Hepatocyte (in vitro differentiated cells): ENCODE results near the gene GKN2. TPM values are rescaled to one million over a fixed set of nuclear protein-coding genes. Genes with fewer than 3 reads are reported as not detected.

Experiments
- DNase-seq: peaks from one replicate; pipeline ENCODE4 v3.0.0-alpha.2; 2016; ENCODE audit warnings: low spot score
- H2AFZ ChIP-seq: fragments of 200-600 bp; sonication (generic); 2 replicates; pipeline ENCODE4 v1.6.0; 2016; ENCODE audit warnings: antibody characterized with exemption, mild to moderate bottlenecking
- H3K27ac ChIP-seq: fragments of 200-600 bp; sonication (generic); 2 replicates; pipeline ENCODE4 v1.5.1; 2016; ENCODE audit warnings: mild to moderate bottlenecking
- H3K27me3 ChIP-seq: fragments of 200-600 bp; sonication (generic); 2 replicates; pipeline ENCODE4 v1.6.1; 2016
- H3K36me3 ChIP-seq: fragments of 200-600 bp; sonication (generic); replicated peaks from 2 replicates; pipeline ENCODE4 v1.5.1; 2016; ENCODE audit warnings: low read depth; ENCODE audit not compliant: insufficient read depth
- H3K4me1 ChIP-seq: fragments of 200-600 bp; sonication (generic); 2 replicates; pipeline ENCODE4 v1.5.1; 2016; ENCODE audit warnings: mild to moderate bottlenecking, moderate library complexity; ENCODE audit not compliant: insufficient read depth
- H3K4me2 ChIP-seq: fragments of 200-600 bp; sonication (generic); 2 replicates; pipeline ENCODE4 v1.6.0; 2016
- H3K4me3 ChIP-seq: fragments of 200-600 bp; sonication (generic); 2 replicates; pipeline ENCODE4 v1.5.1; 2016; ENCODE audit warnings: mild to moderate bottlenecking
- H3K79me2 ChIP-seq: fragments of 200-600 bp; sonication (generic); 2 replicates; pipeline ENCODE4 v1.6.0; 2017; ENCODE audit warnings: mild to moderate bottlenecking
- H3K9me2 ChIP-seq: fragments of 200-600 bp; sonication (generic); replicated peaks from 2 replicates; pipeline ENCODE4 v1.6.0; 2017; ENCODE audit warnings: mild to moderate bottlenecking; ENCODE audit not compliant: insufficient read depth
- H3K9me3 ChIP-seq: fragments of 200-600 bp; sonication (generic); 2 replicates; pipeline ENCODE4 v1.5.1; 2016; ENCODE audit warnings: low read depth, mild to moderate bottlenecking
- H4K20me1 ChIP-seq: fragments of 200-600 bp; sonication (generic); 2 replicates; pipeline ENCODE4 v1.6.0; 2016; ENCODE audit warnings: mild to moderate bottlenecking; ENCODE audit not compliant: insufficient read depth, poor library complexity, severe bottlenecking
- EZH2 ChIP-seq: fragments of 200-600 bp; sonication (generic); IDR thresholded peaks from 2 replicates; pipeline ENCODE4 v1.6.1; 2016; ENCODE audit warnings: antibody characterized with exemption, mild to moderate bottlenecking, borderline replicate concordance
- EZH2phosphoT487 ChIP-seq: fragments of 200-600 bp; sonication (generic); IDR thresholded peaks from one replicate; pipeline ENCODE4 v1.6.1; 2018; ENCODE audit warnings: antibody characterized with exemption, mild to moderate bottlenecking, low read depth, moderate library complexity; ENCODE audit not compliant: unreplicated experiment, severe bottlenecking
- WGBS: methylation state at CpG from one replicate; pipeline ENCODE4 v1.1.6; 2016; ENCODE audit warnings: low lambda C conversion rate; ENCODE audit errors: missing lambda C conversion rate; 5-methylcytosine and 5-hydroxymethylcytosine counted together
- polyA plus RNA-seq: library from polyadenylated mRNA; unstranded; fragments of >200 nt; fragmentation: Nextera tagmentation; extraction: Ambion mirVana; gene quantifications from 2 replicates; pipeline ENCODE4 v1.2.1, GENCODE V29; 2016
- total RNA-seq: library from RNA; depleted of rRNA; stranded (reverse); fragments of >200 nt; gene quantifications from 2 replicates; pipeline ENCODE4 v1.2.3, GENCODE V29; 2014
- TF ChIP-seq, protein P1 (sequence below): fragments of 200-600 bp; sonication (generic); IDR thresholded peaks from 2 replicates; pipeline ENCODE4 v1.5.1; 2016; ENCODE audit warnings: antibody characterized with exemption, mild to moderate bottlenecking; ENCODE audit not compliant: poor library complexity

Gene GKN2
- total and polyA plus RNA-seq, 2 experiments from 2014 or later = not detected

DNA sequence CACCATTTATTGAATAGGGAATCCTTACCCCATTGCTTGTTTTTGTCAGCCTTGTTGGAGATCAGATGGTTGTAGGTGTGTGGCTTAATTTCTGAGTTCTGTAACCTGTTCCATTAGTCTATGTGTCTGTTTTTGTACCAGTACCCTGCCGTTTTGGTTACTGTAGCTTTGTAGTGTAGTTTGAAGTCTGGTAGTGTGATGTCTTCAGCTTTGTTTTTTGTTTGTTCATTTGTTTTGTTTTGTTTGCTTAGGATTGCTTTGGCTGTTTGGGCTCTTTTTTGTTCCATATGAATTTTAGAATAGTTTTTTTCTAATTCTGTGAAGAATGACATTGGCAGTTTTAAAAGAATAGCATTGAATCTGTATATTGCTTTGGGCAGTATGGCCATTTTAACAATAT, 12.7 kb downstream of the GKN2 start:
- WGBS = 94% methylated on average over 1 of the region's 1 CpG
- Histone ChIP-seq H4K20me1 (no peaks in the 10 kb centered on the region), H3K4me3 (no peak overlapping the region), H3K27me3 (no peaks in the 10 kb centered on the region), H3K36me3 (no peaks in the 10 kb centered on the region), H3K79me2 (no peaks in the 10 kb centered on the region), H3K4me1 (no peaks in the 10 kb centered on the region), H3K9me2 (no peaks in the 10 kb centered on the region), H3K27ac (no peak overlapping the region), H2AFZ (no peak overlapping the region), H3K4me2 (no peak overlapping the region), H3K9me3 (no peaks in the 10 kb centered on the region)
- TF ChIP-seq, protein P1, sequence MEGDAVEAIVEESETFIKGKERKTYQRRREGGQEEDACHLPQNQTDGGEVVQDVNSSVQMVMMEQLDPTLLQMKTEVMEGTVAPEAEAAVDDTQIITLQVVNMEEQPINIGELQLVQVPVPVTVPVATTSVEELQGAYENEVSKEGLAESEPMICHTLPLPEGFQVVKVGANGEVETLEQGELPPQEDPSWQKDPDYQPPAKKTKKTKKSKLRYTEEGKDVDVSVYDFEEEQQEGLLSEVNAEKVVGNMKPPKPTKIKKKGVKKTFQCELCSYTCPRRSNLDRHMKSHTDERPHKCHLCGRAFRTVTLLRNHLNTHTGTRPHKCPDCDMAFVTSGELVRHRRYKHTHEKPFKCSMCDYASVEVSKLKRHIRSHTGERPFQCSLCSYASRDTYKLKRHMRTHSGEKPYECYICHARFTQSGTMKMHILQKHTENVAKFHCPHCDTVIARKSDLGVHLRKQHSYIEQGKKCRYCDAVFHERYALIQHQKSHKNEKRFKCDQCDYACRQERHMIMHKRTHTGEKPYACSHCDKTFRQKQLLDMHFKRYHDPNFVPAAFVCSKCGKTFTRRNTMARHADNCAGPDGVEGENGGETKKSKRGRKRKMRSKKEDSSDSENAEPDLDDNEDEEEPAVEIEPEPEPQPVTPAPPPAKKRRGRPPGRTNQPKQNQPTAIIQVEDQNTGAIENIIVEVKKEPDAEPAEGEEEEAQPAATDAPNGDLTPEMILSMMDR = no peak
- no peak for TF ChIP-seq EZH2phosphoT487
- no peak for TF ChIP-seq EZH2
- DNase-seq = no peak

DNA sequence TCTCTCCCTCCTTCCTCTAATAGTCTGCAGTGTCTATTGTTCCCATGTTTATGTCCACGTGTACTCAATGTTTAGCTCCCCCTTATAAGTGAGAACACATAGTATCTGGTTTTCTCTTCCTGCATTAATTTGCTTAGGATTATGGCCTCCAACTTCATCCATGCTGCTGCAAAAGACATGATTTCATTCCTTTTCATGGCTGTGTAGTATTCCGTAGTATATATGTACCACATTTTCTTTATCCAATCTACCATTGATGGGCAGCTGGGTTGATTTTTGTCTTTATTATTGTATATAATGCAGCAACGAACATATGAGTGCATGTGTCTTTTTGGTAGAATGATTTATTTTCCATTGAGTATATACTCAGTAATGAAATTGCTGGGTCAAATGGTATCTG, 13.8 kb downstream of the GKN2 start:
- H3K36me3 ChIP-seq = no peaks in the 10 kb centered on the region
- no peaks in the 10 kb centered on the region for H3K9me3 ChIP-seq
- TF ChIP-seq EZH2phosphoT487 (no peak), EZH2 (no peak)
- TF ChIP-seq, protein P1 = no peak
- H2AFZ ChIP-seq = no peak overlapping the region
- no peaks in the 10 kb centered on the region for H4K20me1 ChIP-seq
- no peaks in the 10 kb centered on the region for H3K79me2 ChIP-seq
- H3K9me2 ChIP-seq = no peaks in the 10 kb centered on the region
- H3K4me1 ChIP-seq = no peaks in the 10 kb centered on the region
- no peak overlapping the region for H3K4me2 ChIP-seq
- H3K27ac ChIP-seq = no peak overlapping the region
- no peak for DNase-seq
- 93% methylated on average over 3 of the region's 3 CpGs for WGBS
- no peaks in the 10 kb centered on the region for H3K27me3 ChIP-seq
- H3K4me3 ChIP-seq = no peak overlapping the region

DNA sequence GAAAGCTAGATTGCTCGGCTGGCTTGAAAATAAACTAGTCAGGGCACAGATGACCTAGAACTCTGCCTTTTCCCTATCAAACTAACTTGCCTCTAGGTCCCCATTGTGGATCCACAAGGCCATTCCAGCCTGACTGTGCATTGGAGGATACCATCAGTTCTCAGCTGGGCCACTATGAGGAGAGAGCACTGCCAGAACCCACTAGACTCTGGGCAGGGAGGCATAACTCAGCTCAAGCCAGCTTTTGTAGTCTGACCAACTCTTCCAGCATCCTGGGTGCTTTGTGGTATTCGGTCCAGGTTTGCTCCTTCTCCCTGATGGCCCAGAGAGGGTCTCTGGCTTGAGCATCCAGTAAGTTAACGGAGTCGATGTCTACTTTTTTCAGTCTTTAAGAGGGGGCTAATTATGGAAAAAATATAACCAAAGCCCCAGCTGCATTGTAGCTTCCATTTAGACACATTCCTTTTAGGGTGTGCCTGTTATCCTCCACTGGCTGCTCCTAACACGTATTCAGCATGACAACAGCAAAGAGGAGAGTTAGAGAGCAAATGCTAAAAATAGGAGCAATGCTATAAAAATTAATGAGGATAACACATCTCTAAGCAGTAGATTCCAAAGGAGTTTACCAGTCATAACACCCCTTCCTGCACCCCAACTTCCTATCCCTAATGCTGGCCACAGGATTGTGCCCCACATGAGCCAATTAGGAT, 15.2 kb downstream of the GKN2 start:
- TF ChIP-seq, protein P1 = no peak
- TF ChIP-seq EZH2phosphoT487 = no peak
- H4K20me1 ChIP-seq = no peaks in the 10 kb centered on the region
- H3K36me3 ChIP-seq = no peaks in the 10 kb centered on the region
- 90% methylated on average over 5 of the region's 5 CpGs for WGBS
- H3K4me3 ChIP-seq = no peak overlapping the region
- no peaks in the 10 kb centered on the region for H3K9me3 ChIP-seq
- H3K4me2 ChIP-seq = no peak overlapping the region
- no peak overlapping the region for H2AFZ ChIP-seq
- DNase-seq = no peak
- H3K27me3 ChIP-seq = no peaks in the 10 kb centered on the region
- H3K9me2 ChIP-seq = no peaks in the 10 kb centered on the region
- H3K27ac ChIP-seq = no peak overlapping the region
- no peaks in the 10 kb centered on the region for H3K79me2 ChIP-seq
- no peaks in the 10 kb centered on the region for H3K4me1 ChIP-seq

DNA sequence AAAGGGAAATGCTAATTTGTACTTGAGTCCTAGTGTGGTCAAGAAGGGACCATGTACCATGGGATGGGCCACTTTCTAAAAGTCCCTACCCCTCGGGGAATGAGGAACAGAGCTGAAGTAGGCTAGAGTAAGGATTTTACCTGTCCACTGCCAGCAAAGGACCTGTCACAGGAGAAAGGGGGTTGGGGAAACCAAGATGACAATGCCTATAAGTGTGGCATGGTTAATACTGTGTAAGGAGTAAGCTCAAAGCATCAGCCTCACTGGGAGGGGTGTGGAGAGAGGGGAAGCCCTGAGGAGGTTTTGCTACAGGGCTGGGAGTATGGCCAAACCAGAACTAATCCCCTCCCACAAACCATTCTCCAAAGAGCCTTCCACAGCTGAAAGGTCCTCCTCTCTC, 15.8 kb downstream of the GKN2 start:
- Histone ChIP-seq H3K4me2 (no peak overlapping the region), H3K4me3 (no peak overlapping the region), H3K27ac (no peak overlapping the region), H3K9me2 (no peaks in the 10 kb centered on the region), H3K36me3 (no peaks in the 10 kb centered on the region), H4K20me1 (no peaks in the 10 kb centered on the region), H2AFZ (no peak overlapping the region), H3K4me1 (no peaks in the 10 kb centered on the region), H3K79me2 (no peaks in the 10 kb centered on the region), H3K9me3 (no peaks in the 10 kb centered on the region), H3K27me3 (no peaks in the 10 kb centered on the region)
- TF ChIP-seq EZH2 (no peak), EZH2phosphoT487 (no peak)
- TF ChIP-seq, protein P1 = no peak
- DNase-seq = no peak
- 100% methylated on average over 1 of the region's 1 CpG for WGBS
